HEK293 (cell line): ENCODE measurements around the gene PEX14.
A peak's percentile ranks its signal among the peaks of the same experiment; 100 is the strongest.

Experiments used
- HOXA7 ChIP-seq: sonication (generic); formaldehyde crosslinking; IDR thresholded peaks from 2 replicates; pipeline ENCODE4 v1.8.1; 2022; ENCODE audit warnings: missing genetic modification reagents, borderline replicate concordance
- HOXC10 ChIP-seq: sonication (generic); formaldehyde crosslinking; IDR thresholded peaks from 2 replicates; pipeline ENCODE4 v1.8.1; 2023; ENCODE audit warnings: mild to moderate bottlenecking, missing genetic modification reagents
- KLF1 ChIP-seq: fragments of 450-650 bp; formaldehyde crosslinking; IDR thresholded peaks from 2 replicates; pipeline ENCODE4 v1.5.1; 2016; ENCODE audit warnings: missing biosample characterization, missing genetic modification characterization
- PRDM1 ChIP-seq: fragments of 450-650 bp; formaldehyde crosslinking; IDR thresholded peaks from 2 replicates; pipeline ENCODE4; 2016; ENCODE audit warnings: missing biosample characterization, missing genetic modification characterization
- SP7 ChIP-seq: fragments of 450-650 bp; formaldehyde crosslinking; IDR thresholded peaks from 2 replicates; pipeline ENCODE4 v1.5.1; 2016; ENCODE audit warnings: missing biosample characterization, missing genetic modification characterization
- YY2 ChIP-seq: fragments of 450-650 bp; formaldehyde crosslinking; IDR thresholded peaks from 2 replicates; pipeline ENCODE4 v1.5.1; 2016; ENCODE audit warnings: missing biosample characterization, missing genetic modification characterization
- ZNF16 ChIP-seq: fragments of 450-650 bp; formaldehyde crosslinking; IDR thresholded peaks from 2 replicates; pipeline ENCODE4 v1.5.1; 2016; ENCODE audit warnings: low read depth, missing biosample characterization, missing genetic modification characterization
- ZNF354C ChIP-seq: fragments of 450-650 bp; formaldehyde crosslinking; IDR thresholded peaks from 2 replicates; pipeline ENCODE4 v1.5.1; 2016; ENCODE audit warnings: missing biosample characterization, missing genetic modification characterization, low read depth, borderline replicate concordance
- ZNF404 ChIP-seq: fragments of 450-650 bp; formaldehyde crosslinking; IDR thresholded peaks from 2 replicates; pipeline ENCODE4 v1.5.1; 2017; ENCODE audit warnings: missing biosample characterization, missing genetic modification characterization
- ZNF561 ChIP-seq: fragments of 450-650 bp; IDR thresholded peaks from 2 replicates; pipeline ENCODE4 v1.5.1; 2018; ENCODE audit warnings: missing biosample characterization, missing genetic modification characterization, borderline replicate concordance
- ZNF621 ChIP-seq: fragments of 450-650 bp; formaldehyde crosslinking; IDR thresholded peaks from 2 replicates; pipeline ENCODE4 v1.5.1; 2017; ENCODE audit warnings: missing biosample characterization, missing genetic modification characterization
- ZNF658 ChIP-seq: fragments of 450-650 bp; formaldehyde crosslinking; IDR thresholded peaks from 2 replicates; pipeline ENCODE4; 2016; ENCODE audit warnings: missing biosample characterization, missing genetic modification characterization
- ZNF747 ChIP-seq: fragments of 450-650 bp; formaldehyde crosslinking; IDR thresholded peaks from 2 replicates; pipeline ENCODE4 v1.5.1; 2016; ENCODE audit warnings: missing biosample characterization, missing genetic modification characterization
- ZSCAN23 ChIP-seq: fragments of 450-650 bp; formaldehyde crosslinking; IDR thresholded peaks from 2 replicates; pipeline ENCODE4 v1.5.1; 2016; ENCODE audit warnings: missing biosample characterization, missing genetic modification characterization
- TF ChIP-seq, protein P1 (sequence below): fragments of 450-650 bp; formaldehyde crosslinking; IDR thresholded peaks from 2 replicates; pipeline ENCODE4 v1.5.1; 2016; ENCODE audit warnings: missing biosample characterization, missing genetic modification characterization, borderline replicate concordance
- TF ChIP-seq, protein P2 (sequence below): fragments of 450-650 bp; IDR thresholded peaks from 2 replicates; pipeline ENCODE4 v1.5.1; 2018; ENCODE audit warnings: missing biosample characterization, missing genetic modification characterization
- TF ChIP-seq, protein P3 (sequence below): fragments of 450-650 bp; formaldehyde crosslinking; conservative IDR thresholded peaks from 2 replicates; pipeline ENCODE4 v1.5.1; 2016; ENCODE audit warnings: low read depth, missing biosample characterization, missing genetic modification characterization
- TF ChIP-seq, protein P4 (sequence below): fragments of 450-650 bp; formaldehyde crosslinking; IDR thresholded peaks from 2 replicates; pipeline ENCODE4 v1.5.1; 2016; ENCODE audit warnings: missing biosample characterization, missing genetic modification characterization
- TF ChIP-seq, protein P5 (sequence below): fragments of 450-650 bp; formaldehyde crosslinking; IDR thresholded peaks from 2 replicates; pipeline ENCODE4 v1.5.1; 2016; ENCODE audit warnings: missing biosample characterization, missing genetic modification characterization
- TF ChIP-seq, protein P6 (sequence below): IDR thresholded peaks from 2 replicates; pipeline ENCODE4 v1.6.1; 2011; ENCODE audit warnings: mild to moderate bottlenecking, low read depth, low read length, borderline replicate concordance
- TF ChIP-seq, protein P7 (sequence below): fragments of 450-650 bp; formaldehyde crosslinking; IDR thresholded peaks from 2 replicates; pipeline ENCODE4 v1.5.1; 2017; ENCODE audit warnings: missing biosample characterization, missing genetic modification characterization
- TF ChIP-seq, protein P8 (sequence below): fragments of 450-650 bp; formaldehyde crosslinking; IDR thresholded peaks from 2 replicates; pipeline ENCODE4 v1.5.1; 2016; ENCODE audit warnings: missing biosample characterization, missing genetic modification characterization, borderline replicate concordance
- TF ChIP-seq, protein P9 (sequence below): fragments of 450-650 bp; formaldehyde crosslinking; IDR thresholded peaks from 2 replicates; pipeline ENCODE4 v1.5.1; 2016; ENCODE audit warnings: missing biosample characterization, missing genetic modification characterization

The PEX14 gene

DNA sequence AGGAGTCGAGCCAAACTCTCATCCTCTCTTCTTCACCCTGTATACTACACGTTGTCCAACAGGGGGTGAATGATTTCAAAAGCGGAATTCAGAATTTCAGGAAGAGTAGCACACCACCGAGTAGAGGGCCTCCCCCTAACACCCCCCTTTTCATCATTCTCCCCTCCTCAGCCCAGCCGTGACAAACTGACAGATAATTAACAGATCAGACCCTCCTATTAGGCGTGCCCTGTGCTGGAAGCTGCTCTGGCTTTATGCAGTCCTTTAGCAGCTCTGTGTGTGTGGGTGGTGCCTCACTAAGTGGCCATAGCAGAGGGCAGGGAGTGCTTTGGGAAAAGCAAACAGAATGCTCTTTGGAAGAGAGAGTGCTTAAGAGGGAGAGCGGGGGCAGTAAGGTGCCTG lies 44.3 kb downstream of the PEX14 start (continued):
- TF ChIP-seq, protein P1, sequence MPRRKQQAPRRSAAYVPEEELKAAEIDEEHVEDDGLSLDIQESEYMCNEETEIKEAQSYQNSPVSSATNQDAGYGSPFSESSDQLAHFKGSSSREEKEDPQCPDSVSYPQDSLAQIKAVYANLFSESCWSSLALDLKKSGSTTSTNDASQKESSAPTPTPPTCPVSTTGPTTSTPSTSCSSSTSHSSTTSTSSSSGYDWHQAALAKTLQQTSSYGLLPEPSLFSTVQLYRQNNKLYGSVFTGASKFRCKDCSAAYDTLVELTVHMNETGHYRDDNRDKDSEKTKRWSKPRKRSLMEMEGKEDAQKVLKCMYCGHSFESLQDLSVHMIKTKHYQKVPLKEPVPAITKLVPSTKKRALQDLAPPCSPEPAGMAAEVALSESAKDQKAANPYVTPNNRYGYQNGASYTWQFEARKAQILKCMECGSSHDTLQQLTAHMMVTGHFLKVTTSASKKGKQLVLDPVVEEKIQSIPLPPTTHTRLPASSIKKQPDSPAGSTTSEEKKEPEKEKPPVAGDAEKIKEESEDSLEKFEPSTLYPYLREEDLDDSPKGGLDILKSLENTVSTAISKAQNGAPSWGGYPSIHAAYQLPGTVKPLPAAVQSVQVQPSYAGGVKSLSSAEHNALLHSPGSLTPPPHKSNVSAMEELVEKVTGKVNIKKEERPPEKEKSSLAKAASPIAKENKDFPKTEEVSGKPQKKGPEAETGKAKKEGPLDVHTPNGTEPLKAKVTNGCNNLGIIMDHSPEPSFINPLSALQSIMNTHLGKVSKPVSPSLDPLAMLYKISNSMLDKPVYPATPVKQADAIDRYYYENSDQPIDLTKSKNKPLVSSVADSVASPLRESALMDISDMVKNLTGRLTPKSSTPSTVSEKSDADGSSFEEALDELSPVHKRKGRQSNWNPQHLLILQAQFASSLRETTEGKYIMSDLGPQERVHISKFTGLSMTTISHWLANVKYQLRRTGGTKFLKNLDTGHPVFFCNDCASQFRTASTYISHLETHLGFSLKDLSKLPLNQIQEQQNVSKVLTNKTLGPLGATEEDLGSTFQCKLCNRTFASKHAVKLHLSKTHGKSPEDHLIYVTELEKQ (tag by site-specific recombination), result no peak
- TF ChIP-seq PRDM1 (tag by site-specific recombination), result peak; percentile 20; the same call in 1 of the 2 replicates
- TF ChIP-seq, protein P2, sequence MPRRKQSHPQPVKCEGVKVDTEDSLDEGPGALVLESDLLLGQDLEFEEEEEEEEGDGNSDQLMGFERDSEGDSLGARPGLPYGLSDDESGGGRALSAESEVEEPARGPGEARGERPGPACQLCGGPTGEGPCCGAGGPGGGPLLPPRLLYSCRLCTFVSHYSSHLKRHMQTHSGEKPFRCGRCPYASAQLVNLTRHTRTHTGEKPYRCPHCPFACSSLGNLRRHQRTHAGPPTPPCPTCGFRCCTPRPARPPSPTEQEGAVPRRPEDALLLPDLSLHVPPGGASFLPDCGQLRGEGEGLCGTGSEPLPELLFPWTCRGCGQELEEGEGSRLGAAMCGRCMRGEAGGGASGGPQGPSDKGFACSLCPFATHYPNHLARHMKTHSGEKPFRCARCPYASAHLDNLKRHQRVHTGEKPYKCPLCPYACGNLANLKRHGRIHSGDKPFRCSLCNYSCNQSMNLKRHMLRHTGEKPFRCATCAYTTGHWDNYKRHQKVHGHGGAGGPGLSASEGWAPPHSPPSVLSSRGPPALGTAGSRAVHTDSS (tag by site-specific recombination), result no peak
- TF ChIP-seq, protein P3, sequence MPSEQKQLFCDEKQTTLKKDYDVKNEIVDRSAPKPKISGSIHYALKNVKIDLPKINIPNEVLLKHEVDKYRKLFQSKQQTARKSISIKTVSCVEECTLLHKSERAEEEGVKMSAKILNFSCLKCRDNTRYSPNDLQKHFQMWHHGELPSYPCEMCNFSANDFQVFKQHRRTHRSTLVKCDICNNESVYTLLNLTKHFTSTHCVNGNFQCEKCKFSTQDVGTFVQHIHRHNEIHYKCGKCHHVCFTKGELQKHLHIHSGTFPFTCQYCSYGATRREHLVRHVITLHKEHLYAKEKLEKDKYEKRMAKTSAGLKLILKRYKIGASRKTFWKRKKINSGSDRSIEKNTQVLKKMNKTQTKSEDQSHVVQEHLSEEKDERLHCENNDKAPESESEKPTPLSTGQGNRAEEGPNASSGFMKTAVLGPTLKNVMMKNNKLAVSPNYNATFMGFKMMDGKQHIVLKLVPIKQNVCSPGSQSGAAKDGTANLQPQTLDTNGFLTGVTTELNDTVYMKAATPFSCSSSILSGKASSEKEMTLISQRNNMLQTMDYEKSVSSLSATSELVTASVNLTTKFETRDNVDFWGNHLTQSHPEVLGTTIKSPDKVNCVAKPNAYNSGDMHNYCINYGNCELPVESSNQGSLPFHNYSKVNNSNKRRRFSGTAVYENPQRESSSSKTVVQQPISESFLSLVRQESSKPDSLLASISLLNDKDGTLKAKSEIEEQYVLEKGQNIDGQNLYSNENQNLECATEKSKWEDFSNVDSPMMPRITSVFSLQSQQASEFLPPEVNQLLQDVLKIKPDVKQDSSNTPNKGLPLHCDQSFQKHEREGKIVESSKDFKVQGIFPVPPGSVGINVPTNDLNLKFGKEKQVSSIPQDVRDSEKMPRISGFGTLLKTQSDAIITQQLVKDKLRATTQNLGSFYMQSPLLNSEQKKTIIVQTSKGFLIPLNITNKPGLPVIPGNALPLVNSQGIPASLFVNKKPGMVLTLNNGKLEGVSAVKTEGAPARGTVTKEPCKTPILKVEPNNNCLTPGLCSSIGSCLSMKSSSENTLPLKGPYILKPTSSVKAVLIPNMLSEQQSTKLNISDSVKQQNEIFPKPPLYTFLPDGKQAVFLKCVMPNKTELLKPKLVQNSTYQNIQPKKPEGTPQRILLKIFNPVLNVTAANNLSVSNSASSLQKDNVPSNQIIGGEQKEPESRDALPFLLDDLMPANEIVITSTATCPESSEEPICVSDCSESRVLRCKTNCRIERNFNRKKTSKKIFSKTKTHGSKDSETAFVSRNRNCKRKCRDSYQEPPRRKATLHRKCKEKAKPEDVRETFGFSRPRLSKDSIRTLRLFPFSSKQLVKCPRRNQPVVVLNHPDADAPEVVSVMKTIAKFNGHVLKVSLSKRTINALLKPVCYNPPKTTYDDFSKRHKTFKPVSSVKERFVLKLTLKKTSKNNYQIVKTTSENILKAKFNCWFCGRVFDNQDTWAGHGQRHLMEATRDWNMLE (tag by site-specific recombination), result no peak
- TF ChIP-seq ZNF404 (tag by site-specific recombination), result no peak
- TF ChIP-seq YY2 (tag by site-specific recombination), result no peak
- no peak for TF ChIP-seq ZNF747 (tag by site-specific recombination)
- TF ChIP-seq, protein P4, sequence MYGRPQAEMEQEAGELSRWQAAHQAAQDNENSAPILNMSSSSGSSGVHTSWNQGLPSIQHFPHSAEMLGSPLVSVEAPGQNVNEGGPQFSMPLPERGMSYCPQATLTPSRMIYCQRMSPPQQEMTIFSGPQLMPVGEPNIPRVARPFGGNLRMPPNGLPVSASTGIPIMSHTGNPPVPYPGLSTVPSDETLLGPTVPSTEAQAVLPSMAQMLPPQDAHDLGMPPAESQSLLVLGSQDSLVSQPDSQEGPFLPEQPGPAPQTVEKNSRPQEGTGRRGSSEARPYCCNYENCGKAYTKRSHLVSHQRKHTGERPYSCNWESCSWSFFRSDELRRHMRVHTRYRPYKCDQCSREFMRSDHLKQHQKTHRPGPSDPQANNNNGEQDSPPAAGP (tag by site-specific recombination), result 0 out of 2 replicates have a peak, but pooled peaks have one; percentile 13
- TF ChIP-seq KLF1 (tag by site-specific recombination), result peak; percentile 40; the same call in 1 of the 2 replicates
- TF ChIP-seq, protein P5, sequence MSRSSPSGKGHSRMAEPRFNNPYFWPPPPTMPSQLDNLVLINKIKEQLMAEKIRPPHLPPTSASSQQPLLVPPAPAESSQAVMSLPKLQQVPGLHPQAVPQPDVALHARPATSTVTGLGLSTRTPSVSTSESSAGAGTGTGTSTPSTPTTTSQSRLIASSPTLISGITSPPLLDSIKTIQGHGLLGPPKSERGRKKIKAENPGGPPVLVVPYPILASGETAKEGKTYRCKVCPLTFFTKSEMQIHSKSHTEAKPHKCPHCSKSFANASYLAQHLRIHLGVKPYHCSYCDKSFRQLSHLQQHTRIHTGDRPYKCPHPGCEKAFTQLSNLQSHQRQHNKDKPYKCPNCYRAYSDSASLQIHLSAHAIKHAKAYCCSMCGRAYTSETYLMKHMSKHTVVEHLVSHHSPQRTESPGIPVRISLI, result no peak
- no peak for TF ChIP-seq ZNF658 (tag by site-specific recombination)
- TF ChIP-seq, protein P6, sequence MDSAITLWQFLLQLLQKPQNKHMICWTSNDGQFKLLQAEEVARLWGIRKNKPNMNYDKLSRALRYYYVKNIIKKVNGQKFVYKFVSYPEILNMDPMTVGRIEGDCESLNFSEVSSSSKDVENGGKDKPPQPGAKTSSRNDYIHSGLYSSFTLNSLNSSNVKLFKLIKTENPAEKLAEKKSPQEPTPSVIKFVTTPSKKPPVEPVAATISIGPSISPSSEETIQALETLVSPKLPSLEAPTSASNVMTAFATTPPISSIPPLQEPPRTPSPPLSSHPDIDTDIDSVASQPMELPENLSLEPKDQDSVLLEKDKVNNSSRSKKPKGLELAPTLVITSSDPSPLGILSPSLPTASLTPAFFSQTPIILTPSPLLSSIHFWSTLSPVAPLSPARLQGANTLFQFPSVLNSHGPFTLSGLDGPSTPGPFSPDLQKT, result no peak
- peak; percentile 68 for TF ChIP-seq SP7 (tag by site-specific recombination)
- TF ChIP-seq HOXC10 (CRISPR knock-in tag), result no peak
- TF ChIP-seq ZNF354C (tag by site-specific recombination), result no peak
- TF ChIP-seq ZNF16 (tag by site-specific recombination), result no peak
- TF ChIP-seq, protein P7, sequence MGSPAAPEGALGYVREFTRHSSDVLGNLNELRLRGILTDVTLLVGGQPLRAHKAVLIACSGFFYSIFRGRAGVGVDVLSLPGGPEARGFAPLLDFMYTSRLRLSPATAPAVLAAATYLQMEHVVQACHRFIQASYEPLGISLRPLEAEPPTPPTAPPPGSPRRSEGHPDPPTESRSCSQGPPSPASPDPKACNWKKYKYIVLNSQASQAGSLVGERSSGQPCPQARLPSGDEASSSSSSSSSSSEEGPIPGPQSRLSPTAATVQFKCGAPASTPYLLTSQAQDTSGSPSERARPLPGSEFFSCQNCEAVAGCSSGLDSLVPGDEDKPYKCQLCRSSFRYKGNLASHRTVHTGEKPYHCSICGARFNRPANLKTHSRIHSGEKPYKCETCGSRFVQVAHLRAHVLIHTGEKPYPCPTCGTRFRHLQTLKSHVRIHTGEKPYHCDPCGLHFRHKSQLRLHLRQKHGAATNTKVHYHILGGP (tag by site-specific recombination), result no peak
- TF ChIP-seq, protein P8, sequence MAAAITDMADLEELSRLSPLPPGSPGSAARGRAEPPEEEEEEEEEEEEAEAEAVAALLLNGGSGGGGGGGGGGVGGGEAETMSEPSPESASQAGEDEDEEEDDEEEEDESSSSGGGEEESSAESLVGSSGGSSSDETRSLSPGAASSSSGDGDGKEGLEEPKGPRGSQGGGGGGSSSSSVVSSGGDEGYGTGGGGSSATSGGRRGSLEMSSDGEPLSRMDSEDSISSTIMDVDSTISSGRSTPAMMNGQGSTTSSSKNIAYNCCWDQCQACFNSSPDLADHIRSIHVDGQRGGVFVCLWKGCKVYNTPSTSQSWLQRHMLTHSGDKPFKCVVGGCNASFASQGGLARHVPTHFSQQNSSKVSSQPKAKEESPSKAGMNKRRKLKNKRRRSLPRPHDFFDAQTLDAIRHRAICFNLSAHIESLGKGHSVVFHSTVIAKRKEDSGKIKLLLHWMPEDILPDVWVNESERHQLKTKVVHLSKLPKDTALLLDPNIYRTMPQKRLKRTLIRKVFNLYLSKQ (tag by site-specific recombination), result no peak
- TF ChIP-seq, protein P9, sequence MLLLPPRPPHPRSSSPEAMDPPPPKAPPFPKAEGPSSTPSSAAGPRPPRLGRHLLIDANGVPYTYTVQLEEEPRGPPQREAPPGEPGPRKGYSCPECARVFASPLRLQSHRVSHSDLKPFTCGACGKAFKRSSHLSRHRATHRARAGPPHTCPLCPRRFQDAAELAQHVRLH, result no peak
- TF ChIP-seq HOXA7 (CRISPR knock-in tag), result no peak
- TF ChIP-seq ZSCAN23 (tag by site-specific recombination), result no peak
- TF ChIP-seq ZNF621 (tag by site-specific recombination), result no peak
- no peak for TF ChIP-seq ZNF561 (tag by site-specific recombination)
